Right lobe of liver (tissue), 6 donors: Measurements from ENCODE around the gene STK40. TPM values are rescaled to one million over a fixed set of nuclear protein-coding genes. Genes with fewer than 3 reads are reported as not detected.

Experiments
- ATAC-seq, 4 donors: fragments of 200-7000 bp; cut with Tn5 transposase; one replicate each; pipeline ENCODE4 v1.9.1; 2020; ENCODE audit warnings: mild to moderate bottlenecking in 4 of 4, moderate library complexity in 4 of 4
- DNase-seq, 3 donors: peaks; one replicate each; pipeline ENCODE4 v3.0.0-alpha.2; 2020
- H3K27ac ChIP-seq, 3 donors: fragments of 200-600 bp; one replicate each; pipeline ENCODE4 v1.8.0; 2022
- H3K27me3 ChIP-seq, 2 donors: fragments of 200-600 bp; one replicate each; pipeline ENCODE4 v1.8.0; 2022
- H3K36me3 ChIP-seq, 4 donors: fragments of 200-600 bp; sonication (generic) in 1 of 4; one replicate each; pipeline versions ENCODE4 v1.5.1 to v1.8.0; 2017 to 2022; ENCODE audit warnings: control low read depth in 1 of 4
- H3K4me1 ChIP-seq, 4 donors: fragments of 200-600 bp; sonication (generic) in 1 of 4; one replicate each; pipeline versions ENCODE4 v1.5.1 to v1.8.0; 2017 to 2022; ENCODE audit warnings: control low read depth in 1 of 4
- H3K4me3 ChIP-seq, 3 donors: fragments of 200-600 bp; one replicate each; pipeline ENCODE4 v1.8.0; 2022
- H3K9me3 ChIP-seq, 4 donors: fragments of 200-600 bp; sonication (generic) in 1 of 4; one replicate each; pipeline versions ENCODE4 v1.5.1 to v1.8.0; 2017 to 2022; ENCODE audit warnings: control low read depth in 1 of 4
- CTCF ChIP-seq, 4 donors: fragments of 200-600 bp in 3 of 4; fragments of 450-650 bp in 1 of 4; IDR thresholded peaks; one replicate each; pipeline versions ENCODE4 v1.5.1 to v1.8.0; 2016 to 2022; ENCODE audit warnings: antibody characterized with exemption in 4 of 4, mild to moderate bottlenecking in 2 of 4
- POLR2A ChIP-seq: fragments of 450-650 bp; IDR thresholded peaks from one replicate; pipeline ENCODE4 v1.6.1; 2017; ENCODE audit warnings: antibody characterized with exemption, mild to moderate bottlenecking
- WGBS: methylation state at CpG from one replicate; pipeline ENCODE4 v1.1.6; 2018; ENCODE audit warnings: low coverage, low lambda C conversion rate; ENCODE audit not compliant: insufficient coverage; ENCODE audit errors: missing lambda C conversion rate; 5-methylcytosine and 5-hydroxymethylcytosine counted together
- intact Hi-C, 2 donors: fragments of 100-400 bp; cut with DNase I; formaldehyde crosslinking; loops; one replicate each; pipeline versions ENCODE4 v1.11.2 to v1.14.1; 2022
- total RNA-seq, 6 experiments: library from RNA; depleted of rRNA in 2 of 6; stranded (reverse); fragments of >200 nt in 2 of 6; fragmentation: NEBNext Ultra II Directional in 3 of 6; extraction: Animal tissue kit (Norgen Biotek cat#: 25700) in 3 of 6; gene quantifications; one replicate each; pipeline versions ENCODE4 v1.1.0 to v1.2.4, GENCODE V29; 2016 to 2023
- donor health status: DM: no; HTN: yes; CAD: no.
- donor health status: DM: no; HTN: no; CAD: no.
- donor health status: DM: no; HTN: no; CAD: no.
- donor health status: DM: no; HTN: yes; CAD: no.
- donor health status: DM: no; HTN: yes; CAD: no.

The STK40 gene
- total RNA-seq, 6 experiments from 2014 or later, result 22.7 to 45.5 (median 29.0) TPM

- Histone ChIP-seq H3K27ac (no peak overlapping the region), H3K4me3 (no peak overlapping the region), H3K9me3 (no peaks in the 10 kb centered on the region), H3K27me3 (no peaks in the 10 kb centered on the region), H3K36me3 (no peaks in the 10 kb centered on the region), H3K4me1 (peaks cover 0 to 4% (median 0%) of the 10 kb centered on the region in 4 donors)
- ATAC-seq (no peak), DNase-seq (no peak)
- no peak for TF ChIP-seq CTCF (IDR thresholded peaks at IDR 0.05)
- no peak for TF ChIP-seq POLR2A
- intact Hi-C loops, result loop anchor here in 1 of 2 donors (5.0 kb wide), 1 partner anchor 77 kb away; no protein-coding TSS in a partner anchor
- 82% methylated on average over 3 of the region's 3 CpGs for WGBS
Observed at GRCh38 chr1:36419140-36419539, 33.4 kb upstream of the STK40 start.

GRCh38 chr1:36417931-36418330, 32.2 kb upstream of the STK40 start:
- H3K27me3 ChIP-seq, result no peaks in the 10 kb centered on the region
- DNase-seq (no peak), ATAC-seq (no peak)
- peaks cover 0 to 4% (median 0%) of the 10 kb centered on the region in 4 donors for H3K4me1 ChIP-seq
- H3K27ac ChIP-seq, result no peak overlapping the region
- no peaks in the 10 kb centered on the region for H3K9me3 ChIP-seq
- intact Hi-C loops, result loop anchor here in 1 of 2 donors (5.0 kb wide), 1 partner anchor 76 kb away; no protein-coding TSS in a partner anchor
- WGBS, result 58% methylated on average over 3 of the region's 9 CpGs
- H3K4me3 ChIP-seq, result no peak overlapping the region
- TF ChIP-seq POLR2A, result no peak
- TF ChIP-seq CTCF (IDR thresholded peaks at IDR 0.05), result no peak
- no peaks in the 10 kb centered on the region for H3K36me3 ChIP-seq

GRCh38 chr1:36415661-36416326, 30.1 kb upstream of the STK40 start:
- no peaks in the 10 kb centered on the region for H3K9me3 ChIP-seq
- intact Hi-C loops, result loop anchor here in 1 of 2 donors (5.0 kb wide), 1 partner anchor 73 kb away; no protein-coding TSS in a partner anchor
- DNase-seq, result no peak
- H3K4me1 ChIP-seq, result peaks cover 0 to 4% (median 0%) of the 10 kb centered on the region in 4 donors
- H3K4me3 ChIP-seq, result no peak overlapping the region
- H3K27ac ChIP-seq, result no peak overlapping the region
- TF ChIP-seq POLR2A, result no peak
- TF ChIP-seq CTCF (IDR thresholded peaks at IDR 0.05), result no peak
- no peaks in the 10 kb centered on the region for H3K36me3 ChIP-seq
- no peaks in the 10 kb centered on the region for H3K27me3 ChIP-seq
- WGBS, result 83% methylated on average over 9 of the region's 15 CpGs
- ATAC-seq, result no peak

- WGBS, result 84% methylated on average over 4 of the region's 4 CpGs
- TF ChIP-seq CTCF (IDR thresholded peaks at IDR 0.05) (no peak), POLR2A (no peak)
- no peak for ATAC-seq
Observed at GRCh38 chr1:36414384-36414783, 28.7 kb upstream of the STK40 start.

More at GRCh38 chr1:36414384-36414783, 28.7 kb upstream of the STK40 start:
- H3K4me1 ChIP-seq, result no peaks in the 10 kb centered on the region
- no peak for DNase-seq
- H3K27me3 ChIP-seq, result no peaks in the 10 kb centered on the region
- H3K4me3 ChIP-seq, result no peak overlapping the region
- H3K27ac ChIP-seq, result no peak overlapping the region
- no peaks in the 10 kb centered on the region for H3K36me3 ChIP-seq
- intact Hi-C loops, result no loop called here
- no peaks in the 10 kb centered on the region for H3K9me3 ChIP-seq
